Stimulated activated CD8-positive, alpha-beta memory T cell treated with anti-CD3 and anti-CD28 coated beads, Interleukin-15, amount 100 ng/mL, for 24 hours (primary cell): ENCODE data around the gene RAPGEF4.
"Not testable (repeated sequence)": the region's sequence is repeated elsewhere in the genome, so short reads cannot be mapped to it uniquely, and the experiment has no call there.

ENCODE experiments used
- DNase-seq: peaks from one replicate; pipeline ENCODE4 v3.0.0-alpha.2; 2020; ENCODE audit warnings: low read depth

RAPGEF4 gene

GRCh38 chr2:172774302-172774701 is 38.7 kb downstream of the RAPGEF4 start:
- DNase-seq: no peak

- no peak for DNase-seq
Observed at GRCh38 chr2:172775319-172775718, 39.7 kb downstream of the RAPGEF4 start.

- DNase-seq: no peak
Observed at GRCh38 chr2:172777431-172777830, 41.8 kb downstream of the RAPGEF4 start.

GRCh38 chr2:172782506-172783164 is 47.0 kb downstream of the RAPGEF4 start:
- DNase-seq: no peak

GRCh38 chr2:172783165-172783898 is 47.7 kb downstream of the RAPGEF4 start:
- DNase-seq: no peak

GRCh38 chr2:172788871-172789270 is 53.2 kb downstream of the RAPGEF4 start:
- DNase-seq: no peak

- DNase-seq: no peak
Observed at GRCh38 chr2:172790404-172790803, 54.8 kb downstream of the RAPGEF4 start.

GRCh38 chr2:172791953-172792352 is 56.3 kb downstream of the RAPGEF4 start:
- no peak for DNase-seq

- DNase-seq: no peak
Observed at GRCh38 chr2:172792711-172793110, 57.1 kb downstream of the RAPGEF4 start.

GRCh38 chr2:172803308-172803707 is 67.7 kb downstream of the RAPGEF4 start:
- not testable (repeated sequence) for DNase-seq

GRCh38 chr2:172804423-172804822 is 68.8 kb downstream of the RAPGEF4 start:
- DNase-seq: no peak

GRCh38 chr2:172806493-172806892 is 70.8 kb downstream of the RAPGEF4 start:
- no peak for DNase-seq

- DNase-seq: no peak
Observed at GRCh38 chr2:172806996-172807395, 71.4 kb downstream of the RAPGEF4 start.

GRCh38 chr2:172808156-172808555 is 72.5 kb downstream of the RAPGEF4 start:
- DNase-seq: no peak

- DNase-seq: no peak
Observed at GRCh38 chr2:172811027-172811426, 75.4 kb downstream of the RAPGEF4 start.

- DNase-seq: no peak
Observed at GRCh38 chr2:172812158-172812744, 76.6 kb downstream of the RAPGEF4 start.

- no peak for DNase-seq
Observed at GRCh38 chr2:172813314-172813888, 77.8 kb downstream of the RAPGEF4 start.

GRCh38 chr2:172817411-172817810 is 81.8 kb downstream of the RAPGEF4 start:
- no peak for DNase-seq

GRCh38 chr2:172819943-172820342 is 84.3 kb downstream of the RAPGEF4 start:
- DNase-seq: no peak

GRCh38 chr2:172821370-172822338 is 86.0 kb downstream of the RAPGEF4 start:
- no peak for DNase-seq

- no peak for DNase-seq
Observed at GRCh38 chr2:172822585-172822984, 86.9 kb downstream of the RAPGEF4 start.
